Smooth muscle cell (in vitro differentiated cells): ENCODE measurements around the gene NEK6. TPM values are rescaled to one million over a fixed set of nuclear protein-coding genes. Genes with fewer than 3 reads are reported as not detected.

Source experiments
- DNase-seq: peaks from one replicate; lab custom pipeline; 2025; ENCODE audit not compliant: unreplicated experiment; lab: John Stamatoyannopoulos, UW
- H2AFZ ChIP-seq: fragments of 200-600 bp; sonication (generic); 2 replicates; pipeline ENCODE4 v1.6.0; 2016; ENCODE audit warnings: antibody characterized with exemption, low read depth, mild to moderate bottlenecking
- H3F3A ChIP-seq: fragments of 200-600 bp; sonication (generic); 2 replicates; pipeline ENCODE4 v1.6.0; 2017; ENCODE audit warnings: antibody characterized with exemption, low read depth
- H3K27ac ChIP-seq: fragments of 200-600 bp; sonication (generic); 2 replicates; pipeline ENCODE4 v1.5.1; 2016; ENCODE audit warnings: low read depth, mild to moderate bottlenecking
- H3K27me3 ChIP-seq: fragments of 200-600 bp; sonication (generic); 2 replicates; pipeline ENCODE4 v1.6.1; 2016; ENCODE audit warnings: low read depth, mild to moderate bottlenecking
- H3K36me3 ChIP-seq: fragments of 200-600 bp; sonication (generic); 2 replicates; pipeline ENCODE4 v1.5.1; 2016; ENCODE audit warnings: low read depth
- H3K4me1 ChIP-seq: fragments of 200-600 bp; sonication (generic); 2 replicates; pipeline ENCODE4 v1.5.1; 2016; ENCODE audit warnings: low read depth
- H3K4me2 ChIP-seq: fragments of 200-600 bp; sonication (generic); 2 replicates; pipeline ENCODE4 v1.6.0; 2016; ENCODE audit warnings: mild to moderate bottlenecking
- H3K4me3 ChIP-seq: fragments of 200-600 bp; sonication (generic); 2 replicates; pipeline ENCODE4 v1.5.1; 2016; ENCODE audit warnings: mild to moderate bottlenecking
- H3K79me2 ChIP-seq: fragments of 200-600 bp; sonication (generic); 2 replicates; pipeline ENCODE4 v1.6.0; 2016; ENCODE audit warnings: low read depth, mild to moderate bottlenecking
- H3K9ac ChIP-seq: fragments of 200-600 bp; sonication (generic); 2 replicates; pipeline ENCODE4 v1.6.0; 2016; ENCODE audit warnings: low read depth
- H3K9me3 ChIP-seq: fragments of 200-600 bp; sonication (generic); replicated peaks from 2 replicates; pipeline ENCODE4 v1.5.1; 2016; ENCODE audit warnings: low read depth
- H4K20me1 ChIP-seq: fragments of 200-600 bp; sonication (generic); 2 replicates; pipeline ENCODE4 v1.6.0; 2016; ENCODE audit warnings: low read depth
- CTCF ChIP-seq: fragments of 200-600 bp; sonication (generic); IDR thresholded peaks from 2 replicates; pipeline ENCODE4 v1.5.1; 2017; ENCODE audit warnings: borderline replicate concordance, mild to moderate bottlenecking, antibody characterized with exemption; ENCODE audit not compliant: insufficient read depth, poor library complexity, severe bottlenecking
- WGBS: methylation state at CpG from one replicate; pipeline ENCODE4 v1.1.7; 2016; ENCODE audit warnings: low lambda C conversion rate; 5-methylcytosine and 5-hydroxymethylcytosine counted together
- polyA plus RNA-seq: library from polyadenylated mRNA; unstranded; fragments of >200 nt; fragmentation: Nextera tagmentation; extraction: Ambion mirVana; gene quantifications from 2 replicates; pipeline ENCODE4 v1.2.1, GENCODE V29; 2016
- total RNA-seq: library from RNA; depleted of rRNA; stranded (reverse); fragments of >200 nt; gene quantifications from 2 replicates; pipeline ENCODE4 v1.2.3, GENCODE V29; 2014

Gene NEK6
- total and polyA plus RNA-seq, 2 experiments from 2014 or later: 45.9 to 108 TPM

DNA sequence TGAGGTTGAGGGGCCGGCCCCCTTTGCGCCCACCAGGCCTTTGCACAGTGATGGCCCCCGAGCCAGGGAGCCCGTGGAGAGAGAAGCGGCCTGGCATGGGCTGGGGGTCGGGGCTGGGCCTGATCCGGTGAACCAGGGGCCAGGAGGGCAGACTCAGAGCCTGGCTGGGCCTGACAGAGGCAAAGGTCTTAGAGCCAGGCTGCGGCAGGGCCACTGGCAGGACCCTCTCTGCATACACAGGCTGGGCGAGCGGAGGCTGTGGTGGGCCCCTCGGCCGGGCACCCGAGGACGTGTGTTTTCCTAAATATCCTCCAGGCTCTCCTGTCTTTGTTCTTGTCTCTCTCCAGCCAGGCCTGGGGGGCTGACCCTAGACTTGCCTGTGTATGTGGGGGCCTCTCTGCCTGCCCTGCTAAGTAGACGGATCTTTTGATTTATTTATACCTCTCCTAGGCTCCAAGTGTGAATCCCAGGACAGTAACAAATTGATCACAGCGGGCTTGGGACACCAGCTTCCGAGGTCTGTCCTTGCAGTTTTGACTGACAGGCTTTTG is 933 bp downstream of the NEK6 start:
- DNase-seq: no peak
- peaks cover 26% of the 10 kb centered on the region for H4K20me1 ChIP-seq
- no peaks in the 10 kb centered on the region for H3K27me3 ChIP-seq
- no peak for TF ChIP-seq CTCF
- H3K4me2 ChIP-seq: peak overlapping the region; percentile 80
- H3K9ac ChIP-seq: peak overlapping the region; percentile 92
- no peak overlapping the region for H2AFZ ChIP-seq
- WGBS: 2% methylated on average over 17 of the region's 17 CpGs
- peaks cover 45% of the 10 kb centered on the region for H3F3A ChIP-seq
- H3K4me3 ChIP-seq: peak overlapping the region; percentile 55
- peak overlapping the region; percentile 97 for H3K27ac ChIP-seq
- peaks cover 43% of the 10 kb centered on the region for H3K4me1 ChIP-seq
- H3K9me3 ChIP-seq: no peaks in the 10 kb centered on the region
- peaks cover 31% of the 10 kb centered on the region for H3K79me2 ChIP-seq
- H3K36me3 ChIP-seq: no peaks in the 10 kb centered on the region

- Histone ChIP-seq H2AFZ (no peak overlapping the region), H3K4me2 (peak overlapping the region; percentile 80), H3K4me1 (peaks cover 44% of the 10 kb centered on the region), H3K9ac (peak overlapping the region; percentile 92), H3K4me3 (peak overlapping the region; percentile 55), H3K36me3 (no peaks in the 10 kb centered on the region), H3K9me3 (no peaks in the 10 kb centered on the region), H3F3A (peaks cover 45% of the 10 kb centered on the region), H3K27me3 (no peaks in the 10 kb centered on the region), H3K27ac (peak overlapping the region; percentile 97), H3K79me2 (peaks cover 37% of the 10 kb centered on the region), H4K20me1 (peaks cover 32% of the 10 kb centered on the region)
- TF ChIP-seq CTCF: no peak
- under 1% methylated on average over 19 of the region's 19 CpGs for WGBS
- peak; percentile 22 for DNase-seq
Measured at GRCh38 chr9:124259158-124259808, 1.5 kb downstream of the NEK6 start.

GRCh38 chr9:124260769-124261603 is 3.2 kb downstream of the NEK6 start:
- peaks cover 46% of the 10 kb centered on the region for H3K4me1 ChIP-seq
- DNase-seq: no peak
- H3K79me2 ChIP-seq: peaks cover 55% of the 10 kb centered on the region
- peaks cover 49% of the 10 kb centered on the region for H4K20me1 ChIP-seq
- no peaks in the 10 kb centered on the region for H3K9me3 ChIP-seq
- H3F3A ChIP-seq: peaks cover 45% of the 10 kb centered on the region
- no peak overlapping the region for H2AFZ ChIP-seq
- H3K27me3 ChIP-seq: no peaks in the 10 kb centered on the region
- peak overlapping the region; percentile 80 for H3K9ac ChIP-seq
- H3K36me3 ChIP-seq: no peaks in the 10 kb centered on the region
- 51% methylated on average over 15 of the region's 15 CpGs for WGBS
- H3K4me2 ChIP-seq: peak overlapping the region; percentile 80
- H3K27ac ChIP-seq: peak overlapping the region; percentile 97
- H3K4me3 ChIP-seq: peak overlapping the region; percentile 24
- no peak for TF ChIP-seq CTCF
